Inflammatory macrophage treated with lipopolysaccharide for 1 hour (primary cell): Measurements from ENCODE around the gene SMARCA2.
"Not testable (repeated sequence)": the region's sequence is repeated elsewhere in the genome, so short reads cannot be mapped to it uniquely, and the experiment has no call there.

Source experiments
- DNase-seq, 2 donors: peaks; one replicate each; pipeline ENCODE4 v3.0.0-alpha.2; 2020 to 2022

Gene SMARCA2

GRCh38 chr9:2106666-2107065, 91.5 kb downstream of the SMARCA2 start:
- no peak for DNase-seq

- no peak for DNase-seq
Measured at GRCh38 chr9:2107906-2108451, 92.8 kb downstream of the SMARCA2 start.

GRCh38 chr9:2109069-2109650, 94.0 kb downstream of the SMARCA2 start:
- no peak for DNase-seq

- no peak for DNase-seq
Measured at GRCh38 chr9:2110036-2110435, 94.9 kb downstream of the SMARCA2 start.

GRCh38 chr9:2116073-2116472, 100.9 kb downstream of the SMARCA2 start:
- DNase-seq = peak in 1 of 2 donors; percentile 19

- no peak for DNase-seq
Measured at GRCh38 chr9:2117527-2117926, 102.4 kb downstream of the SMARCA2 start.

GRCh38 chr9:2119566-2119965, 104.4 kb downstream of the SMARCA2 start:
- DNase-seq = no peak

GRCh38 chr9:2120926-2121689, 106.0 kb downstream of the SMARCA2 start:
- DNase-seq = no peak

- DNase-seq = no peak
Measured at GRCh38 chr9:2122299-2122698, 107.2 kb downstream of the SMARCA2 start.

- DNase-seq = peak; percentile 61 to 67
Measured at GRCh38 chr9:2125906-2126305, 110.8 kb downstream of the SMARCA2 start.

GRCh38 chr9:2126331-2126803, 111.2 kb downstream of the SMARCA2 start:
- DNase-seq = no peak

GRCh38 chr9:2127486-2127885, 112.3 kb downstream of the SMARCA2 start:
- DNase-seq = no peak

GRCh38 chr9:2128141-2128540, 113.0 kb downstream of the SMARCA2 start:
- no peak for DNase-seq

GRCh38 chr9:2128618-2129017, 113.5 kb downstream of the SMARCA2 start:
- DNase-seq = no peak

- DNase-seq = no peak
Measured at GRCh38 chr9:2130941-2131340, 115.8 kb downstream of the SMARCA2 start.

- DNase-seq = peak in 1 of 2 donors; percentile 56
Measured at GRCh38 chr9:2132484-2133082, 117.4 kb downstream of the SMARCA2 start.

GRCh38 chr9:2134391-2134790, 119.2 kb downstream of the SMARCA2 start:
- DNase-seq = no peak

- no peak for DNase-seq
Measured at GRCh38 chr9:2138646-2139045, 123.5 kb downstream of the SMARCA2 start.

- DNase-seq = no peak
Measured at GRCh38 chr9:2140600-2141223, 125.6 kb downstream of the SMARCA2 start.

GRCh38 chr9:2142212-2142611, 127.1 kb downstream of the SMARCA2 start:
- DNase-seq = no peak

- no peak for DNase-seq
Measured at GRCh38 chr9:2144619-2145018, 129.5 kb downstream of the SMARCA2 start.

GRCh38 chr9:2145746-2146145, 130.6 kb downstream of the SMARCA2 start:
- DNase-seq = no peak

- not testable (repeated sequence) for DNase-seq
Measured at GRCh38 chr9:2146700-2147099, 131.6 kb downstream of the SMARCA2 start.
